ENCODE measurements around the gene ZFY. TPM values are rescaled to one million over a fixed set of nuclear protein-coding genes. Genes with fewer than 3 reads are reported as not detected.

ZFY gene
- total RNA-seq, 1 experiment from 2014 or later, result 3.5 TPM

DNA sequence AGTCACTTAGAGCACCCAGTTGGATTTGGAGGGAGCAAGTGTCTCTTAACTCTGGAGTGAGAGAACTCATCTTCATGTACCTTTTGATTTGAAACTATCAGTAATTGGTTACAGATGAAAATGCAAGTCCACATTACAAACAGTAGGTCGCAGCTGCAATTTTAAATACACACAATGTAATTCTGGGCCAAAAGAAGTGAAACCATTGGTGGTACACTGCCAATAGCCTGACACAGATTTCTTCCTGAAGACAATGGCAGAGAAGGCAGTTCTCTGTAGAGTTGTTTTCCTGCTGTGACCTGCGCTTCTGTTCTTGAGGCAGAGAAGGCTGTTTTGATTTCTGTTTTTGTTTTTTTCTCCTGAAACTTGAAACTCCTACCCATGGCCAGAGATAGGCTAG lies 86.0 kb downstream of the ZFY start:
- Histone ChIP-seq H3K4me1 (ENCODE audit: control insufficient read depth in 1 of 2, insufficient read depth in 2 of 2, low read length in 2 of 2) (no peaks in the 10 kb centered on the region), H3K36me3 (ENCODE audit: control insufficient read depth in 1 of 2, insufficient read depth in 2 of 2, low read length in 2 of 2) (no peaks in the 10 kb centered on the region), H3K4me3 (replicated peaks in 1 of 2; ENCODE audit: low read depth in 1 of 2, low read length in 2 of 2) (no peak overlapping the region), H3K27me3 (ENCODE audit: insufficient read depth, low read length) (no peaks in the 10 kb centered on the region), H3K9me2 (ENCODE audit: insufficient read depth) (no peaks in the 10 kb centered on the region), H3K79me2 (ENCODE audit: insufficient read depth, low read length) (no peaks in the 10 kb centered on the region), H4K20me1 (ENCODE audit: insufficient read depth) (no peaks in the 10 kb centered on the region), H3K27ac (ENCODE audit: low read depth, low read length) (no peak overlapping the region), H3K9ac (ENCODE audit: low read length) (no peak overlapping the region), H2AFZ (ENCODE audit: low read depth, low read length, poor library complexity, severe bottlenecking) (no peak overlapping the region), H3K9me3 (ENCODE audit: control insufficient read depth in 1 of 2, insufficient read depth in 1 of 2, low read depth in 1 of 2, low read length in 2 of 2) (no peaks in the 10 kb centered on the region), H3K4me2 (ENCODE audit: low read length) (no peak overlapping the region)
- POLR2A ChIA-PET, result no interaction called here
- CTCF ChIA-PET, result no interaction called here
- intact Hi-C loops (cut with micrococcal nuclease), result no loop called here
- DNase-seq (ENCODE audit: low read depth, low spot score) (no peak), ATAC-seq (no peak)
- RAD21 ChIA-PET (ENCODE audit: low non-redundant PET in 1 of 2, low total read pairs in 2 of 2, uncharacterized antibody in 2 of 2, unreplicated experiment in 2 of 2), result no interaction called here
- BruUV-seq (replicated peaks), result no TSS peak
- TF ChIP-seq, protein P1, sequence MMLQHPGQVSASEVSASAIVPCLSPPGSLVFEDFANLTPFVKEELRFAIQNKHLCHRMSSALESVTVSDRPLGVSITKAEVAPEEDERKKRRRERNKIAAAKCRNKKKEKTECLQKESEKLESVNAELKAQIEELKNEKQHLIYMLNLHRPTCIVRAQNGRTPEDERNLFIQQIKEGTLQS (IDR thresholded peaks at IDR 0.05), result no peak
- no peak for TF ChIP-seq JUND (IDR thresholded peaks at IDR 0.05)
- TF ChIP-seq TCF7L2 (IDR thresholded peaks at IDR 0.05; ENCODE audit: borderline replicate concordance, extremely low read depth, insufficient read depth, insufficient read length), result no peak
- no peak for TF ChIP-seq SIN3A (IDR thresholded peaks at IDR 0.05; ENCODE audit: low read depth)
- TF ChIP-seq ZFX (IDR thresholded peaks at IDR 0.05), result no peak
- TF ChIP-seq SRF (IDR thresholded peaks at IDR 0.05; ENCODE audit: low read depth), result no peak
- no peak for TF ChIP-seq POLR2A (IDR thresholded peaks at IDR 0.05; ENCODE audit: borderline replicate concordance, extremely low read depth, insufficient read depth, insufficient read length)
- TF ChIP-seq, protein P2, sequence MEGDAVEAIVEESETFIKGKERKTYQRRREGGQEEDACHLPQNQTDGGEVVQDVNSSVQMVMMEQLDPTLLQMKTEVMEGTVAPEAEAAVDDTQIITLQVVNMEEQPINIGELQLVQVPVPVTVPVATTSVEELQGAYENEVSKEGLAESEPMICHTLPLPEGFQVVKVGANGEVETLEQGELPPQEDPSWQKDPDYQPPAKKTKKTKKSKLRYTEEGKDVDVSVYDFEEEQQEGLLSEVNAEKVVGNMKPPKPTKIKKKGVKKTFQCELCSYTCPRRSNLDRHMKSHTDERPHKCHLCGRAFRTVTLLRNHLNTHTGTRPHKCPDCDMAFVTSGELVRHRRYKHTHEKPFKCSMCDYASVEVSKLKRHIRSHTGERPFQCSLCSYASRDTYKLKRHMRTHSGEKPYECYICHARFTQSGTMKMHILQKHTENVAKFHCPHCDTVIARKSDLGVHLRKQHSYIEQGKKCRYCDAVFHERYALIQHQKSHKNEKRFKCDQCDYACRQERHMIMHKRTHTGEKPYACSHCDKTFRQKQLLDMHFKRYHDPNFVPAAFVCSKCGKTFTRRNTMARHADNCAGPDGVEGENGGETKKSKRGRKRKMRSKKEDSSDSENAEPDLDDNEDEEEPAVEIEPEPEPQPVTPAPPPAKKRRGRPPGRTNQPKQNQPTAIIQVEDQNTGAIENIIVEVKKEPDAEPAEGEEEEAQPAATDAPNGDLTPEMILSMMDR (IDR thresholded peaks at IDR 0.05 in 2 of 3, conservative IDR thresholded peaks at IDR 0.05 in 1 of 3; ENCODE audit: borderline replicate concordance in 1 of 3, insufficient read depth in 1 of 3, low read depth in 2 of 3, low read length in 2 of 3), result no peak

DNA sequence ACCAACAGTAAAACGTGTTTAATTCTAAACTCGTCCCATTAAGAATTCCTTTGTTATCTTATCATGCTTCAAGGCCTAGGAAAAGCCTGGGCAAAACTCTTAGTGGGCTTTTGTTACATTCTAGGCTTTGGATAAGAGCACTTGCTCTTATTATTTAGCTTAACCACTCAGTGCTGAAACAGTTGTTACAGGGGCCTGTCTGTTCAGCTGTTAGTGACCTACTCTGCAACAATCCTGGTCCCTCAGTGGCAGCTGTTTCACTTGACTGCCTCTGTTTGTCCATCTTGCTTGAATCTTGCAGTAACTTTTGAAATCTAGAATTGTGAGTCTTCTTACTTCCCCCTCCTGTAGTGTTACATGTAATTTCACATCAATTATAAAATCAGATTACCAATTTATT lies 88.4 kb downstream of the ZFY start:
- Histone ChIP-seq H3K36me3 (ENCODE audit: control insufficient read depth in 1 of 2, insufficient read depth in 2 of 2, low read length in 2 of 2) (no peaks in the 10 kb centered on the region), H3K9me3 (ENCODE audit: control insufficient read depth in 1 of 2, insufficient read depth in 1 of 2, low read depth in 1 of 2, low read length in 2 of 2) (no peaks in the 10 kb centered on the region), H3K27me3 (ENCODE audit: insufficient read depth, low read length) (no peaks in the 10 kb centered on the region), H3K9me2 (ENCODE audit: insufficient read depth) (no peaks in the 10 kb centered on the region), H3K27ac (ENCODE audit: low read depth, low read length) (no peak overlapping the region), H3K9ac (ENCODE audit: low read length) (no peak overlapping the region), H3K4me1 (ENCODE audit: control insufficient read depth in 1 of 2, insufficient read depth in 2 of 2, low read length in 2 of 2) (no peaks in the 10 kb centered on the region), H3K79me2 (ENCODE audit: insufficient read depth, low read length) (no peaks in the 10 kb centered on the region), H2AFZ (ENCODE audit: low read depth, low read length, poor library complexity, severe bottlenecking) (no peak overlapping the region), H4K20me1 (ENCODE audit: insufficient read depth) (no peaks in the 10 kb centered on the region), H3K4me3 (replicated peaks in 1 of 2; ENCODE audit: low read depth in 1 of 2, low read length in 2 of 2) (no peak overlapping the region), H3K4me2 (ENCODE audit: low read length) (no peak overlapping the region)
- BruUV-seq (replicated peaks), result no TSS peak
- intact Hi-C loops (cut with micrococcal nuclease), result no loop called here
- ChIA-PET RAD21 (ENCODE audit: low non-redundant PET in 1 of 2, low total read pairs in 2 of 2, uncharacterized antibody in 2 of 2, unreplicated experiment in 2 of 2) (no interaction called here), CTCF (no interaction called here), POLR2A (no interaction called here)
- no peak for ATAC-seq
- no peak for DNase-seq (ENCODE audit: low read depth, low spot score)
- TF ChIP-seq EGR1 (IDR thresholded peaks at IDR 0.05; ENCODE audit: low read depth), result no peak
- no peak for TF ChIP-seq CBX3 (IDR thresholded peaks at IDR 0.05; ENCODE audit: low read depth)
- TF ChIP-seq RAD21 (IDR thresholded peaks at IDR 0.05; ENCODE audit: low read depth), result no peak
- TF ChIP-seq EZH2phosphoT487 (IDR thresholded peaks at IDR 0.05; ENCODE audit: borderline replicate concordance), result no peak
- no peak for TF ChIP-seq FOSL1 (IDR thresholded peaks at IDR 0.05; ENCODE audit: low read depth)
- no peak for TF ChIP-seq SRF (IDR thresholded peaks at IDR 0.05; ENCODE audit: low read depth)
- TF ChIP-seq ELF1 (IDR thresholded peaks at IDR 0.05; ENCODE audit: borderline replicate concordance, low read depth), result no peak
- TF ChIP-seq SIN3A (IDR thresholded peaks at IDR 0.05; ENCODE audit: low read depth), result no peak
- no peak for TF ChIP-seq JUND (IDR thresholded peaks at IDR 0.05)
- TF ChIP-seq, protein P2 (IDR thresholded peaks at IDR 0.05 in 2 of 3, conservative IDR thresholded peaks at IDR 0.05 in 1 of 3; ENCODE audit: borderline replicate concordance in 1 of 3, insufficient read depth in 1 of 3, low read depth in 2 of 3, low read length in 2 of 3), result no peak

All from HCT116 (cell line).